ENCODE data around the gene IL1RAPL2. TPM values are rescaled to one million over a fixed set of nuclear protein-coding genes. Genes with fewer than 3 reads are reported as not detected.

IL1RAPL2 gene
- total RNA-seq, 1 experiment from 2014 or later: 1.6 TPM

- ChIA-PET CTCF (no interaction called here), POLR2A (ENCODE audit: unreplicated experiment) (no interaction called here)
- no peaks in the 10 kb centered on the region for H4K20me1 ChIP-seq (ENCODE audit: insufficient read depth)
- peaks cover 6% of the 10 kb centered on the region; the same call in 1 of the 2 replicates for H3K4me1 ChIP-seq (replicated peaks; ENCODE audit: insufficient read depth)
- no peaks in the 10 kb centered on the region for H3K79me2 ChIP-seq (ENCODE audit: low read depth)
- intact Hi-C loops (cut with micrococcal nuclease; ENCODE audit: unreplicated experiment): loop anchor here (10.0 kb wide), 1 partner anchor 49 kb away; no protein-coding TSS in a partner anchor
- H3K9me2 ChIP-seq (ENCODE audit: insufficient read depth): no peaks in the 10 kb centered on the region
- DNase-seq: no peak
- H3K9me3 ChIP-seq (ENCODE audit: insufficient read depth, low read depth): no peaks in the 10 kb centered on the region
- no peaks in the 10 kb centered on the region for H3K27me3 ChIP-seq (ENCODE audit: insufficient read depth, low read depth)
- no peaks in the 10 kb centered on the region for H3K36me3 ChIP-seq (ENCODE audit: low read depth)
- H3K4me3 ChIP-seq: no peak overlapping the region
- H2AFZ ChIP-seq: no peak overlapping the region
- no peak overlapping the region for H3K4me2 ChIP-seq
- TF ChIP-seq CTCF (conservative IDR thresholded peaks at IDR 0.05): no peak
- no peak for TF ChIP-seq EZH2 (IDR thresholded peaks at IDR 0.05; ENCODE audit: low read depth)
- no TSS peak for BruUV-seq (replicated peaks)
- H3F3A ChIP-seq (ENCODE audit: insufficient read depth, low read depth): no peaks in the 10 kb centered on the region
- no peak overlapping the region for H3K27ac ChIP-seq
These were observed 1187.4 kb downstream of the IL1RAPL2 start for GRCh38 chrX:105753411-105753810.

- Histone ChIP-seq H3K4me2 (no peak overlapping the region), H2AFZ (no peak overlapping the region), H3K79me2 (ENCODE audit: low read depth) (no peaks in the 10 kb centered on the region), H3K36me3 (ENCODE audit: low read depth) (no peaks in the 10 kb centered on the region), H3K4me1 (replicated peaks; ENCODE audit: insufficient read depth) (peaks cover 6% of the 10 kb centered on the region; the same call in 1 of the 2 replicates), H3K27me3 (ENCODE audit: insufficient read depth, low read depth) (no peaks in the 10 kb centered on the region), H3F3A (ENCODE audit: insufficient read depth, low read depth) (no peaks in the 10 kb centered on the region), H3K27ac (no peak overlapping the region), H4K20me1 (ENCODE audit: insufficient read depth) (no peaks in the 10 kb centered on the region), H3K9me2 (ENCODE audit: insufficient read depth) (no peaks in the 10 kb centered on the region), H3K9me3 (ENCODE audit: insufficient read depth, low read depth) (no peaks in the 10 kb centered on the region), H3K4me3 (no peak overlapping the region)
- DNase-seq: no peak
- ChIA-PET CTCF (interaction anchor here (0.6 kb wide), 1 partner anchor 118 kb away, joined by 3 read pairs; no protein-coding TSS in a partner anchor), POLR2A (ENCODE audit: unreplicated experiment) (no interaction called here)
- BruUV-seq (replicated peaks): no TSS peak
- TF ChIP-seq EZH2 (IDR thresholded peaks at IDR 0.05; ENCODE audit: low read depth): no peak
- no peak for TF ChIP-seq CTCF (conservative IDR thresholded peaks at IDR 0.05)
- intact Hi-C loops (cut with micrococcal nuclease; ENCODE audit: unreplicated experiment): loop anchor here (10.0 kb wide), 1 partner anchor 50 kb away; no protein-coding TSS in a partner anchor
These were observed 1188.4 kb downstream of the IL1RAPL2 start for GRCh38 chrX:105754286-105754964.

GRCh38 chrX:105755109-105755508, 1189.1 kb downstream of the IL1RAPL2 start:
- no peak overlapping the region for H3K4me3 ChIP-seq
- no peak for DNase-seq
- H3K4me2 ChIP-seq: no peak overlapping the region
- H3K4me1 ChIP-seq (replicated peaks; ENCODE audit: insufficient read depth): peaks cover 6% of the 10 kb centered on the region; the same call in 1 of the 2 replicates
- no peaks in the 10 kb centered on the region for H3K27me3 ChIP-seq (ENCODE audit: insufficient read depth, low read depth)
- H4K20me1 ChIP-seq (ENCODE audit: insufficient read depth): no peaks in the 10 kb centered on the region
- H2AFZ ChIP-seq: no peak overlapping the region
- no peaks in the 10 kb centered on the region for H3K36me3 ChIP-seq (ENCODE audit: low read depth)
- H3F3A ChIP-seq (ENCODE audit: insufficient read depth, low read depth): no peaks in the 10 kb centered on the region
- CTCF ChIA-PET: no interaction called here
- TF ChIP-seq EZH2 (IDR thresholded peaks at IDR 0.05; ENCODE audit: low read depth) (no peak), CTCF (conservative IDR thresholded peaks at IDR 0.05) (no peak)
- intact Hi-C loops (cut with micrococcal nuclease; ENCODE audit: unreplicated experiment): loop anchor here (10.0 kb wide), 1 partner anchor 50 kb away; no protein-coding TSS in a partner anchor
- no TSS peak for BruUV-seq (replicated peaks)
- H3K9me3 ChIP-seq (ENCODE audit: insufficient read depth, low read depth): no peaks in the 10 kb centered on the region
- H3K9me2 ChIP-seq (ENCODE audit: insufficient read depth): no peaks in the 10 kb centered on the region
- no peaks in the 10 kb centered on the region for H3K79me2 ChIP-seq (ENCODE audit: low read depth)
- POLR2A ChIA-PET (ENCODE audit: unreplicated experiment): no interaction called here
- no peak overlapping the region for H3K27ac ChIP-seq

Measured in PC-9 (cell line).